RWPE2 (cell line): Measurements from ENCODE around the gene TPRN.

Source experiments
- ATAC-seq: fragments of 200-7000 bp; cut with Tn5 transposase; 3 replicates; pipeline ENCODE4 v1.9.1; 2021; ENCODE audit warnings: low read depth
- DNase-seq: peaks from one replicate; pipeline ENCODE4 v3.0.0-alpha.2; 2020; ENCODE audit warnings: low spot score
- H3K27ac ChIP-seq: fragments of 450-650 bp; 2 replicates; pipeline ENCODE4 v1.5.1; 2017; ENCODE audit warnings: mild to moderate bottlenecking; ENCODE audit not compliant: poor library complexity, severe bottlenecking
- H3K27me3 ChIP-seq: fragments of 250-450 bp; sonication (Bioruptor Pico); 2 replicates; pipeline ENCODE4 v1.5.1; 2021; ENCODE audit warnings: mild to moderate bottlenecking, moderate library complexity; ENCODE audit not compliant: insufficient read depth, poor library complexity, severe bottlenecking
- H3K36me3 ChIP-seq: fragments of 250-450 bp; sonication (Bioruptor Pico); 2 replicates; pipeline ENCODE4 v1.5.1; 2020; ENCODE audit warnings: low read depth, mild to moderate bottlenecking, moderate library complexity
- H3K4me1 ChIP-seq: fragments of 250-450 bp; sonication (Bioruptor Pico); 2 replicates; pipeline ENCODE4 v1.5.1; 2021; ENCODE audit warnings: mild to moderate bottlenecking, moderate library complexity; ENCODE audit not compliant: insufficient read depth, poor library complexity, severe bottlenecking
- H3K4me3 ChIP-seq: fragments of 250-450 bp; sonication (Bioruptor Pico); 2 replicates; pipeline ENCODE4 v1.5.1; 2021; ENCODE audit warnings: mild to moderate bottlenecking, moderate library complexity; ENCODE audit not compliant: severe bottlenecking
- H3K9me3 ChIP-seq: fragments of 250-450 bp; sonication (Bioruptor Pico); 2 replicates; pipeline ENCODE4 v1.5.1; 2021; ENCODE audit warnings: mild to moderate bottlenecking, moderate library complexity; ENCODE audit not compliant: severe bottlenecking
- TF ChIP-seq, protein P1 (sequence below): fragments of 450-650 bp; IDR thresholded peaks from one replicate; pipeline ENCODE4 v1.5.1; 2017; ENCODE audit warnings: mild to moderate bottlenecking, moderate library complexity; ENCODE audit not compliant: poor library complexity, severe bottlenecking

TPRN gene

GRCh38 chr9:137216188-137216965, 15.8 kb upstream of the TPRN start:
- DNase-seq (no peak), ATAC-seq (no peak)
- no peak overlapping the region for H3K4me3 ChIP-seq
- peaks cover 5% of the 10 kb centered on the region for H3K4me1 ChIP-seq
- H3K36me3 ChIP-seq = 0 out of 2 replicates have a peak, but pooled peaks cover 2% of the 10 kb centered on the region
- H3K9me3 ChIP-seq = no peaks in the 10 kb centered on the region
- H3K27ac ChIP-seq = peak overlapping the region; percentile 42
- TF ChIP-seq, protein P1, sequence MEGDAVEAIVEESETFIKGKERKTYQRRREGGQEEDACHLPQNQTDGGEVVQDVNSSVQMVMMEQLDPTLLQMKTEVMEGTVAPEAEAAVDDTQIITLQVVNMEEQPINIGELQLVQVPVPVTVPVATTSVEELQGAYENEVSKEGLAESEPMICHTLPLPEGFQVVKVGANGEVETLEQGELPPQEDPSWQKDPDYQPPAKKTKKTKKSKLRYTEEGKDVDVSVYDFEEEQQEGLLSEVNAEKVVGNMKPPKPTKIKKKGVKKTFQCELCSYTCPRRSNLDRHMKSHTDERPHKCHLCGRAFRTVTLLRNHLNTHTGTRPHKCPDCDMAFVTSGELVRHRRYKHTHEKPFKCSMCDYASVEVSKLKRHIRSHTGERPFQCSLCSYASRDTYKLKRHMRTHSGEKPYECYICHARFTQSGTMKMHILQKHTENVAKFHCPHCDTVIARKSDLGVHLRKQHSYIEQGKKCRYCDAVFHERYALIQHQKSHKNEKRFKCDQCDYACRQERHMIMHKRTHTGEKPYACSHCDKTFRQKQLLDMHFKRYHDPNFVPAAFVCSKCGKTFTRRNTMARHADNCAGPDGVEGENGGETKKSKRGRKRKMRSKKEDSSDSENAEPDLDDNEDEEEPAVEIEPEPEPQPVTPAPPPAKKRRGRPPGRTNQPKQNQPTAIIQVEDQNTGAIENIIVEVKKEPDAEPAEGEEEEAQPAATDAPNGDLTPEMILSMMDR = no peak
- H3K27me3 ChIP-seq = no peaks in the 10 kb centered on the region

DNA sequence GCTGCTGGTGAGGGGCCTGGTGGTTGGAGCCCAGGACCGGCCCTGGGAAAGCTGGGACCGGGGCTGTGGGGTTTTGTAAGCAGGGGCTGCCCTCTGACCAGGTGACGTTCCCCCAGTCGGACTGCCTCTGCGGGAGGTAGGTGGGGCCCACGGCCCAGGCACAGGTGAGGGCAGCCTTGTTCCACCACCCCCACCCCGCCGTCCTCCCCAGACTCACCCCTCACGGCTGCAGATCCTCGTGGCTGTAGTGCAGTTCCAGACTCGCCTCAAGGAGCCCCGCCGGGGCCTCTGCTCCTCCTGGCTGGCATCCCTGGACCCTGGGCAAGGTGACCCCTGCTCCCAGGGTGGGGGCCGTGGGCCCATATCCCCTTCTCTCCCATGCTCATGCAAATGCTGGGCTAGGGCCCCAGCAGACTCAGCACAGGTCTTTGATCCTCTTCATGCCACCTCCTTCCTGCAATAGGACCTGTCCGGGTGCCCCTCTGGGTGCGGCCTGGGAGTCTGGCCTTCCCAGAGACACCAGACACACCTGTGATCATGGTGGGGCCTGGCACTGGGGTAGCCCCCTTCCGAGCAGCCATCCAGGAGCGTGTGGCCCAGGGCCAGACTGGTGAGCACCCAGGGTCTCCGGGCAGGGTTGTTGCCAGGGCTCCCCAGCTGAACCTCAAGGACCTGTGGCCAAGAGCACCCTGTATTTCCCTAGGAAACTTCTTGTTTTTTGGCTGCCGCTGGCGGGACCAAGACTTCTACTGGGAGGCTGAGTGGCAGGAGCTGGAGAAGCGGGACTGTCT, 14.8 kb upstream of the TPRN start:
- no peak for ATAC-seq
- no peak overlapping the region for H3K4me3 ChIP-seq
- no peak overlapping the region for H3K27ac ChIP-seq
- no peaks in the 10 kb centered on the region for H3K9me3 ChIP-seq
- TF ChIP-seq, protein P1 = no peak
- H3K4me1 ChIP-seq = peaks cover 5% of the 10 kb centered on the region
- DNase-seq = no peak
- no peaks in the 10 kb centered on the region for H3K27me3 ChIP-seq
- H3K36me3 ChIP-seq = peaks cover 4% of the 10 kb centered on the region; the same call in 1 of the 2 replicates

- H3K27me3 ChIP-seq = no peaks in the 10 kb centered on the region
- peaks cover 5% of the 10 kb centered on the region for H3K4me1 ChIP-seq
- DNase-seq (no peak), ATAC-seq (no peak)
- H3K36me3 ChIP-seq = peaks cover 6% of the 10 kb centered on the region; the same call in 1 of the 2 replicates
- no peak overlapping the region for H3K4me3 ChIP-seq
- H3K27ac ChIP-seq = no peak overlapping the region
- no peaks in the 10 kb centered on the region for H3K9me3 ChIP-seq
- TF ChIP-seq, protein P1 = no peak
Observed at GRCh38 chr9:137214620-137215019, 14.1 kb upstream of the TPRN start.

GRCh38 chr9:137213160-137214060, 12.9 kb upstream of the TPRN start:
- Histone ChIP-seq H3K4me3 (no peak overlapping the region), H3K27ac (no peak overlapping the region), H3K4me1 (no peaks in the 10 kb centered on the region), H3K9me3 (no peaks in the 10 kb centered on the region), H3K27me3 (no peaks in the 10 kb centered on the region), H3K36me3 (peaks cover 7% of the 10 kb centered on the region; the same call in 1 of the 2 replicates)
- no peak for DNase-seq
- ATAC-seq = no peak
- TF ChIP-seq, protein P1 = peak; percentile 20
